Measurements from ENCODE around the gene PAQR6. TPM values are rescaled to one million over a fixed set of nuclear protein-coding genes. Genes with fewer than 3 reads are reported as not detected.

The PAQR6 gene
- total RNA-seq, 2 donors from 2014 or later = 1.1 to 2.9 TPM

GRCh38 chr1:156204686-156205085, 43.2 kb downstream of the PAQR6 start:
- Histone ChIP-seq H3K36me3 (peaks cover 3% of the 10 kb centered on the region), H3K27ac (no peak overlapping the region), H3K4me1 (no peaks in the 10 kb centered on the region), H3K4me3 (no peak overlapping the region), H3K9ac (ENCODE audit: low read depth in 2 of 2, low read length in 2 of 2) (no peak overlapping the region), H3K27me3 (no peaks in the 10 kb centered on the region), H3K9me3 (no peaks in the 10 kb centered on the region)
- intact Hi-C loops (cut with DNase I) = no loop called here
- TF ChIP-seq CTCF (IDR thresholded peaks at IDR 0.05) = no peak
- no peak for DNase-seq

DNA sequence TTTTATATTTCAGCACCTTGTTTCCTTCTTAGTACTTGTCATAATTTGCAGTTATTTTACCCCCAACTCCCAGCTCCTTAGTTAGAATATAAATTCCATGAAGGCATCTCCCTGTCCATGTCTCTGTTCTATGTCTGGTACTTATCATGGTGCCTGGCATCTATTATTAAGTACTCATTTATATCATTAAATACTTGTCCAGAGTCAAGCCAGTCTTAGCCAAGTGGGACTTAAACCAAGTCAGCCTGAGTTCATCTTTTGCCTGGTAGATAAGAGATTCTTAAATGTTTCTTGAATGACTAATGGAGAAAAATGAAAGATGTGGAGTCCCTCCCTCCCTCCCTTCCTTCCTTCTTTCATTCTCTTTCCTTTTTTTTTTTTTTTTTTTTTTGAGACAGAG, 44.5 kb downstream of the PAQR6 start:
- TF ChIP-seq CTCF (IDR thresholded peaks at IDR 0.05) = no peak
- intact Hi-C loops (cut with DNase I) = no loop called here
- Histone ChIP-seq H3K4me3 (no peak overlapping the region), H3K36me3 (peaks cover 3% of the 10 kb centered on the region), H3K9me3 (no peaks in the 10 kb centered on the region), H3K27me3 (no peaks in the 10 kb centered on the region), H3K27ac (no peak overlapping the region), H3K4me1 (no peaks in the 10 kb centered on the region), H3K9ac (ENCODE audit: low read depth in 2 of 2, low read length in 2 of 2) (no peak overlapping the region)
- DNase-seq = no peak

DNA sequence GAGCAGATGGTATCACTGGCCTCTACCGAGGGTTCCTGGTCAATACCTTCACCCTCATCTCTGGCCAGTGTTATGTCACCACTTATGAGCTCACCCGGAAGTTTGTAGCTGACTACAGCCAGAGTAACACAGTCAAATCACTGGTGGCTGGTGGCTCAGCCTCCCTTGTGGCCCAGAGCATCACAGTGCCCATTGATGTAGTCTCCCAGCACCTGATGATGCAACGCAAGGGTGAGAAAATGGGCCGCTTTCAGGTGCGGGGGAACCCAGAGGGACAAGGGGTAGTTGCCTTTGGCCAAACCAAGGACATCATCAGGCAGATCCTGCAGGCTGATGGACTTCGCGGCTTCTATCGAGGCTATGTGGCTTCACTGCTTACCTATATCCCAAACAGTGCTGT, 47.8 kb downstream of the PAQR6 start:
- Histone ChIP-seq H3K4me1 (no peaks in the 10 kb centered on the region), H3K4me3 (no peak overlapping the region), H3K36me3 (peaks cover 5% of the 10 kb centered on the region), H3K9me3 (no peaks in the 10 kb centered on the region), H3K27ac (no peak overlapping the region), H3K9ac (ENCODE audit: low read depth in 2 of 2, low read length in 2 of 2) (no peak overlapping the region), H3K27me3 (no peaks in the 10 kb centered on the region)
- TF ChIP-seq CTCF (IDR thresholded peaks at IDR 0.05) = no peak
- intact Hi-C loops (cut with DNase I) = no loop called here
- DNase-seq = no peak

GRCh38 chr1:156198831-156199349, 49.0 kb downstream of the PAQR6 start:
- Histone ChIP-seq H3K27me3 (no peaks in the 10 kb centered on the region), H3K9me3 (no peaks in the 10 kb centered on the region), H3K4me1 (no peaks in the 10 kb centered on the region), H3K27ac (no peak overlapping the region), H3K9ac (ENCODE audit: low read depth in 2 of 2, low read length in 2 of 2) (no peak overlapping the region), H3K4me3 (no peak overlapping the region), H3K36me3 (peaks cover 5% of the 10 kb centered on the region)
- intact Hi-C loops (cut with DNase I) = no loop called here
- no peak for TF ChIP-seq CTCF (IDR thresholded peaks at IDR 0.05)
- no peak for DNase-seq

DNA sequence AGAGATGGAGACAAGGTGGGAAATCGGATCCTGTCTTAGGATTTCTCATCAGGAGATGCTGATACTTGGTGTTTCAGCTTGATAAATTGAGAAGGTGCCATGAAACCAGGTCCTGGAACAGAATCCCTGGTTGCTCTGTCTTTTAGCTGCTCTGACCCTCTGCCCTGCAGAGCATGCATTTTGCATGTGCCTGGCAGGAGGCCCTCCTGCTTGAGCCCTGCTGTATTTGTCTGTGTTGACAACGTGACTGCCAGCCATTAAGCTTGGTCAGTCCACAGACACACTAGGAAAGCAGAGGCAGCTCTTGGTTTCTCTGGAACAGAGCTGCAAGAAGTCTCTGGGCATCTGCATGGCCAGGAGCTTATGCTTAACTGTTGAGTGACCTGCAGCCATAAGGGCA, 51.4 kb downstream of the PAQR6 start:
- Histone ChIP-seq H3K4me3 (no peak overlapping the region), H3K9me3 (no peaks in the 10 kb centered on the region), H3K4me1 (no peaks in the 10 kb centered on the region), H3K27me3 (no peaks in the 10 kb centered on the region), H3K27ac (no peak overlapping the region), H3K36me3 (peaks cover 5% of the 10 kb centered on the region), H3K9ac (ENCODE audit: low read depth in 2 of 2, low read length in 2 of 2) (no peak overlapping the region)
- no peak for DNase-seq
- intact Hi-C loops (cut with DNase I) = no loop called here
- TF ChIP-seq CTCF (IDR thresholded peaks at IDR 0.05) = no peak

Measured in colonic mucosa (tissue), 4 donors.